Sigmoid colon (tissue), 7 donors: ENCODE data around the gene UCN2. TPM values are rescaled to one million over a fixed set of nuclear protein-coding genes. Genes with fewer than 3 reads are reported as not detected.
"Not testable (repeated sequence)": the region's sequence is repeated elsewhere in the genome, so short reads cannot be mapped to it uniquely, and the experiment has no call there.

Source experiments
- DNase-seq: peaks from one replicate; pipeline ENCODE4 v3.0.0-alpha.2; 2019
- H3K27ac ChIP-seq, 4 donors: fragments of 200-600 bp; sonication (generic); one replicate each; pipeline ENCODE4 v1.5.1; 2016 to 2019; ENCODE audit warnings: mild to moderate bottlenecking in 1 of 4
- H3K27me3 ChIP-seq, 3 donors: fragments of 200-600 bp; sonication (generic); one replicate each; pipeline ENCODE4 v1.5.1; 2019; ENCODE audit warnings: mild to moderate bottlenecking in 1 of 3
- H3K36me3 ChIP-seq, 4 donors: fragments of 200-600 bp; sonication (generic); one replicate each; pipeline ENCODE4 v1.5.1; 2016 to 2019
- H3K4me1 ChIP-seq, 4 donors: fragments of 200-600 bp; sonication (generic); one replicate each; pipeline ENCODE4 v1.5.1; 2017 to 2019
- H3K4me3 ChIP-seq, 4 donors: fragments of 200-600 bp; sonication (generic); one replicate each; pipeline ENCODE4 v1.5.1; 2017 to 2019; ENCODE audit warnings: mild to moderate bottlenecking in 2 of 4, moderate library complexity in 1 of 4
- H3K9me3 ChIP-seq, 4 donors: fragments of 200-600 bp in 3 of 4; sonication (generic) in 3 of 4; one replicate each; pipeline versions ENCODE4 v1.5.1 to v1.6.1; 2013 to 2019
- EP300 ChIP-seq, 4 donors: sonication (generic); formaldehyde crosslinking; IDR thresholded peaks; one replicate each; pipeline ENCODE4 v1.6.1; 2017; ENCODE audit warnings: antibody characterized with exemption in 4 of 4
- POLR2A ChIP-seq, 2 donors: fragments of 450-650 bp; IDR thresholded peaks; one replicate each; pipeline ENCODE4 v1.6.1; 2016; ENCODE audit warnings: antibody characterized with exemption in 2 of 2, mild to moderate bottlenecking in 2 of 2, moderate library complexity in 2 of 2
- POLR2AphosphoS5 ChIP-seq, 4 donors: sonication (generic); formaldehyde crosslinking; IDR thresholded peaks; one replicate each; pipeline ENCODE4 v1.6.1; 2017; ENCODE audit warnings: antibody characterized with exemption in 4 of 4
- WGBS, 2 donors: extraction: QIAGEN DNeasy Blood & Tissue Kit; methylation state at CpG; one replicate each; pipeline ENCODE4 v1.1.7; 2013; 5-methylcytosine and 5-hydroxymethylcytosine counted together
- intact Hi-C: fragments of 100-400 bp; cut with DNase I; formaldehyde crosslinking; loops from one replicate; pipeline ENCODE4 v1.15.1; 2023
- polyA plus RNA-seq, 3 donors: library from polyadenylated mRNA; stranded (reverse); fragments of 200-250 nt; gene quantifications; one replicate each; pipeline ENCODE4 v1.2.3, GENCODE V29; 2013
- total RNA-seq, 4 donors: library from RNA; depleted of rRNA; stranded (reverse); fragments of >200 nt; gene quantifications; one replicate each; pipeline ENCODE4 v1.1.0, GENCODE V29; 2016
- TF ChIP-seq, protein P1 (sequence below), 4 experiments: fragments of 450-650 bp in 3 of 4; fragments of 200-600 bp in 1 of 4; IDR thresholded peaks; one replicate each; pipeline ENCODE4 v1.5.1; 2016 to 2019; ENCODE audit warnings: antibody characterized with exemption in 4 of 4, mild to moderate bottlenecking in 3 of 4, moderate library complexity in 2 of 4
- donor health status: healthy with polysubstance abuse.
- donor health status: Bipolar disorder and iron deficiency.
- donor health status: healthy.

The UCN2 gene
- total and polyA plus RNA-seq, 7 donors: 0.10 TPM; not detected in 6

DNA sequence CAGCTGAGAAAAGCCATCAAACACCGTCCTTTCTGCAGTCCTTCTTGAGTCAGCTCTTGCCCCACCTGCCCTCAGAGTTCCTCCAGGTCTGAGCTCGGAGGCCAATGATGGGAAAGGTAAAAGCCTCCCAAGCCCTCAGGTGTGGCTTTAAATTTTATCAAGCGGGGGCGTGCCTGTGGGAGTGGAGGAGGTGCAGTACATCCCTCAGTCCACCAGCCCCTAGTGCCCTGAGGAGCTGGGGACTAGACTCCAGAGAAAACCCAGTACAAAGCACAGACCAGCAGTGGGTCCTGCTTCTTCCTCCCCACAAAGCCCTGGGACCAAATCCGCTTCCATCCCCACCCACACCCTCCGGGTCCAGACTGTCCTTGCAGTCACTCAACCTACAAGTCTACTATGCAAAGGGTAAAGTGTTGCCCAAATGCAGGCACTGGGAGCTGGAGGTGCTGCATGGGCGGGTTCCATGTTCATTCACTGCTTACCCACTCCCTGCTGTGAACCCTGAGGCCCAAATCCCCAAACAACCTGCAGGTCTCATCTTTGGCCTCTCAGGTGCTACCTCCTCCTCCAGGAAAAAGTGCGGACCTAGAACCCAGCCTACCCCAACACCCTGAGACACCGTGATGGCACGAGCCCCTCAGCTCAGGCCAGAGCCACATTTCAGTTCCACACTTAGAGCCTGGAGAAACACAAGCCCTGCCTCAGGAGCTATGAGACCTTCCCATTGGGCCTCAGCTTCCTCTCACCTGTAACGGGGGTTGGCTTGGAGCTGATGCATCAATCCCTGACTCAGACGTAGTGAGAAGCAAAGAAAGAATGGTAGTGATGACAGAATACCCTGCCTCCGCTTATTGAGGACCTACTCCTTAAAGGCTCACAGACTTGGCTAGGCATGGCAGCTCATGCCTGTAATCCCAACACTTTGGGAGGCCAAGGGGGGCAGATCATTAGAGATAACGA lies 9.4 kb downstream of the UCN2 start:
- Histone ChIP-seq H3K27me3 (no peaks in the 10 kb centered on the region), H3K9me3 (no peaks in the 10 kb centered on the region), H3K4me3 (no peak overlapping the region), H3K4me1 (peaks cover 0 to 27% (median 21%) of the 10 kb centered on the region in 4 donors), H3K36me3 (no peaks in the 10 kb centered on the region), H3K27ac (no peak overlapping the region)
- TF ChIP-seq, protein P1, sequence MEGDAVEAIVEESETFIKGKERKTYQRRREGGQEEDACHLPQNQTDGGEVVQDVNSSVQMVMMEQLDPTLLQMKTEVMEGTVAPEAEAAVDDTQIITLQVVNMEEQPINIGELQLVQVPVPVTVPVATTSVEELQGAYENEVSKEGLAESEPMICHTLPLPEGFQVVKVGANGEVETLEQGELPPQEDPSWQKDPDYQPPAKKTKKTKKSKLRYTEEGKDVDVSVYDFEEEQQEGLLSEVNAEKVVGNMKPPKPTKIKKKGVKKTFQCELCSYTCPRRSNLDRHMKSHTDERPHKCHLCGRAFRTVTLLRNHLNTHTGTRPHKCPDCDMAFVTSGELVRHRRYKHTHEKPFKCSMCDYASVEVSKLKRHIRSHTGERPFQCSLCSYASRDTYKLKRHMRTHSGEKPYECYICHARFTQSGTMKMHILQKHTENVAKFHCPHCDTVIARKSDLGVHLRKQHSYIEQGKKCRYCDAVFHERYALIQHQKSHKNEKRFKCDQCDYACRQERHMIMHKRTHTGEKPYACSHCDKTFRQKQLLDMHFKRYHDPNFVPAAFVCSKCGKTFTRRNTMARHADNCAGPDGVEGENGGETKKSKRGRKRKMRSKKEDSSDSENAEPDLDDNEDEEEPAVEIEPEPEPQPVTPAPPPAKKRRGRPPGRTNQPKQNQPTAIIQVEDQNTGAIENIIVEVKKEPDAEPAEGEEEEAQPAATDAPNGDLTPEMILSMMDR (IDR thresholded peaks at IDR 0.05): no peak
- TF ChIP-seq POLR2A (IDR thresholded peaks at IDR 0.05): no peak
- TF ChIP-seq POLR2AphosphoS5 (IDR thresholded peaks at IDR 0.05): no peak
- no peak for TF ChIP-seq EP300 (IDR thresholded peaks at IDR 0.05)
- no peak for DNase-seq
- whole genome bisulfite sequencing, 2 donors: 86 to 93% methylated on average over 14 of the region's 14 CpGs
- intact Hi-C loops: no loop called here

DNA sequence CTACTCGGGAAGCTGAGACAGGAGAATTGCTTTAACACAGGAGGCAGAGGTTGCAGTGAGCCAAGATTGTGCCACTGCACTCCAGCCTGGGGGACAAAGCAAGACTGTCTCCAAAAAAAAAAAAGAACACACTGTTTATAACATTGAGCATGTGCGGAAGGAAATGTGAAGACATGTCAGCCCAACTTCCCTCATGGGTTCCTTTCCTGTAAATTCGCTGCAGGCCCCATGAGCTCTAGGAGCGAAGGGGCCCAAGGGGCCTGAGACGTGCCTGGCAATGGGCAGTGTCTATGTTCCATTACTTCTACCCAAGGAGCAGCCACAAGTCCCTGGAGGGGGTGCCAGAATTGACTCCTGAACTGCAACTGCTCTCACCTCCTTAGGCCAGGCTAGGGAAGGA lies 10.2 kb downstream of the UCN2 start:
- intact Hi-C loops: no loop called here
- TF ChIP-seq POLR2AphosphoS5 (IDR thresholded peaks at IDR 0.05): no peak
- TF ChIP-seq, protein P1 (IDR thresholded peaks at IDR 0.05): no peak
- no peak for TF ChIP-seq POLR2A (IDR thresholded peaks at IDR 0.05)
- TF ChIP-seq EP300 (IDR thresholded peaks at IDR 0.05): no peak
- DNase-seq: no peak

DNA sequence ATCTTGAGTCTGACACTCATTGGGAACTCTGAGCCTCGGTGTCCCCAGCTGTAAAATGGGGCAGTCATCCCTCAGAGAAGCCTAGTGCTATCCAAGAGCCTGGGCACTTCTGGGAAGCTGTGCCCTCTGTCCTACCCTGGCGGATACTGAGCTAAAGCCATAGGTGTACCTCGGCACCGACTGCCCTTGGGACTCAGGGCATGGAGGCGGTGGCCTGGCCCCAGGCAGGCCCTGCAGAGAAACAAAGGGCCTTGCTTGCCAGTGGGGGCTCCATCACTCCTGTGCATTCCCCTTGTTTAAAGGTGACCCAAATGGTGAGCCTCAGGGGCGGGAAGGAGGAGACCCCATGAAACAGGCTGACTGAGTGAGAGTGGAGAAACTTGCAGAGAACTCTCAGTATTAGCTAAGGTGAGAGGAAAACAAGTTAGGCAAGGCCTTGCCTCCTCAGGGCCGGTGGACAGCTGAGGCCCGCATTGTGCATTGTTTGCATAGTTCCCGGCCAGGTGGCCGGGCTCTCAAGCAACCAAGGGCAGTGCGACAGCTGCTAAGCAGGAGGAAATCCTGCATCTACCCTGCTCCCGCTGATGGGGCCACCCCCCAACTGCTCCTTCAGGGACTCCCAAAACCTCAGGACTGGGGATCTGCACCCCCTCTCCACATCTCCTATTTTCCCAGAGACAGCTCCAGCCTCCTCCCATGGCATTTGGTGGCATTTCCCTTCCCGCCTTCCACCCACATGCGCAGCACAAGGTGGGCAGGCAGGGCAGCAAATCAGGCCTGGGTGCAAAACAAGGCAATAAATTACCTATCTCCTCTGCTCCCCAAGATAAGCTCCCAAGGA lies 11.2 kb downstream of the UCN2 start:
- Histone ChIP-seq H3K27me3 (no peaks in the 10 kb centered on the region), H3K27ac (no peak overlapping the region), H3K36me3 (peaks cover 0 to under 1% (median 0%) of the 10 kb centered on the region in 4 donors), H3K4me1 (peaks cover 0 to 16% (median 11%) of the 10 kb centered on the region in 4 donors), H3K9me3 (no peaks in the 10 kb centered on the region), H3K4me3 (no peak overlapping the region)
- no peak for TF ChIP-seq EP300 (IDR thresholded peaks at IDR 0.05)
- TF ChIP-seq, protein P1 (IDR thresholded peaks at IDR 0.05): no peak
- TF ChIP-seq POLR2AphosphoS5 (IDR thresholded peaks at IDR 0.05): no peak
- no peak for TF ChIP-seq POLR2A (IDR thresholded peaks at IDR 0.05)
- WGBS, 2 donors: 53 to 78% methylated on average over 14 of the region's 14 CpGs
- intact Hi-C loops: no loop called here
- DNase-seq: no peak

More for the DNA sequence above, 10.2 kb downstream of the UCN2 start:
- no peak overlapping the region for H3K27ac ChIP-seq
- H3K4me3 ChIP-seq: no peak overlapping the region
- peaks cover 0 to 27% (median 19%) of the 10 kb centered on the region in 4 donors for H3K4me1 ChIP-seq
- H3K27me3 ChIP-seq: no peaks in the 10 kb centered on the region
- no peaks in the 10 kb centered on the region for H3K9me3 ChIP-seq
- H3K36me3 ChIP-seq: no peaks in the 10 kb centered on the region
- WGBS, 2 donors: 82 to 86% methylated on average over 5 of the region's 5 CpGs

DNA sequence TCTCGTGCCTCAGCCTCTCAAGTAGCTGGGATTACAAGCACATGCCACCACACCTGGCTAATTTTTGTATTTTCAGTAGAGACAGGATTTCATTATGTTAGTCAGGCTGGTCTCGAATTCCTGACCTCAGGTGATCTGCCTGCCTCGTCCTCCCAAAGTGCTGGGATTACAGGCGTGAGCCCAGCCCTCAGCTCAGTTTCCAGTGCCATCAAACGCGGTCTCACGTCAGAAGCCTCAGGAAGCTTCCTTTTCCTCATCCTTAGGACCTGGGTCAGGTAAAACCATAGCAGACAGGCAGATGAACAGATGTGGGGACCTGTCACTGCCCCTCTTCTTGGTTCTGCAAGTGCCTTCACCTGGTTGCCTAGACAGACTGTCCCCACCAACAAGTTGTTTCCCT lies 11.9 kb downstream of the UCN2 start:
- intact Hi-C loops, H3K9me3 ChIP-seq, H3K36me3 ChIP-seq, H3K27me3 ChIP-seq, H3K27ac ChIP-seq, DNase-seq, H3K4me3 ChIP-seq: not testable (repeated sequence)
- peaks cover 0 to 13% (median 8%) of the 10 kb centered on the region in 4 donors for H3K4me1 ChIP-seq
- WGBS, 2 donors: 86 to 92% methylated on average over 7 of the region's 7 CpGs
